Measurements from ENCODE around the gene CHD3. TPM values are rescaled to one million over a fixed set of nuclear protein-coding genes. Genes with fewer than 3 reads are reported as not detected.
A peak's percentile ranks its signal among the peaks of the same experiment; 100 is the strongest.

CHD3 gene
- total and polyA plus RNA-seq, 10 of the 15 experiments (the other 5 are each of a cell fraction or from before 2014, with no cell fraction given): 1.4 to 86.8 (median 39.1) TPM

- TF ChIP-seq TBL1XR1 (IDR thresholded peaks at IDR 0.05; ENCODE audit: low read depth, low read length) (peak; percentile 28; the same call in 1 of the 2 replicates), SMARCA5 (IDR thresholded peaks at IDR 0.05) (peak; percentile 63; the same call in 1 of the 2 replicates), MEF2A (IDR thresholded peaks at IDR 0.05; ENCODE audit: insufficient read depth, low read depth, low read length) (no peak), YY1 (IDR thresholded peaks at IDR 0.05; ENCODE audit: low read depth, low read length) (no peak; the same call in none of the 2 replicates), USF1 (IDR thresholded peaks at IDR 0.05; ENCODE audit: borderline replicate concordance, extremely low read length, insufficient read depth, low read depth, low read length) (peak; percentile 37), LARP7 (IDR thresholded peaks at IDR 0.05) (peak; percentile 69), ZBTB11 (CRISPR knock-in tag; IDR thresholded peaks at IDR 0.05) (no peak), ASH2L (IDR thresholded peaks at IDR 0.05; ENCODE audit: borderline replicate concordance, low read depth) (no peak), ZNF592 (IDR thresholded peaks at IDR 0.05) (no peak), IKZF1 (conservative IDR thresholded peaks at IDR 0.05) (peak; percentile 49), NFXL1 (IDR thresholded peaks at IDR 0.05; ENCODE audit: borderline replicate concordance) (no peak), EP300 (IDR thresholded peaks at IDR 0.05; ENCODE audit: borderline replicate concordance in 1 of 2, control insufficient read depth in 1 of 2, low read depth in 2 of 2, low read length in 2 of 2) (no peak), CBX5 (IDR thresholded peaks at IDR 0.05; ENCODE audit: low read depth) (no peak), SIX5 (IDR thresholded peaks at IDR 0.05; ENCODE audit: low read depth, low read length, severe bottlenecking) (no peak), PAX8 (IDR thresholded peaks at IDR 0.05) (no peak), POLR2AphosphoS2 (IDR thresholded peaks at IDR 0.05; ENCODE audit: low read depth, low read length) (0 out of 2 replicates have a peak, but pooled peaks have one; percentile 40), HDAC6 (IDR thresholded peaks at IDR 0.05; ENCODE audit: unreplicated experiment) (no peak), TARDBP (IDR thresholded peaks at IDR 0.05; ENCODE audit: borderline replicate concordance) (peak; percentile 40; the same call in 1 of the 2 replicates), ZNF217 (IDR thresholded peaks at IDR 0.05) (no peak), USF2 (IDR thresholded peaks at IDR 0.05; ENCODE audit: borderline replicate concordance, low read depth, low read length) (no peak)
These were observed 3.0 kb upstream of the CHD3 start (continued) for GRCh38 chr17:7885367-7886226.

All from GM12878 (cell line).